ENCODE data around the gene EVI5. TPM values are rescaled to one million over a fixed set of nuclear protein-coding genes. Genes with fewer than 3 reads are reported as not detected.
A peak's percentile ranks its signal among the peaks of the same experiment; 100 is the strongest.

Gene EVI5
- total RNA-seq, 1 donor from 2014 or later = 9.6 TPM

GRCh38 chr1:92483610-92484471, 301.1 kb downstream of the EVI5 start:
- TF ChIP-seq, protein P1, sequence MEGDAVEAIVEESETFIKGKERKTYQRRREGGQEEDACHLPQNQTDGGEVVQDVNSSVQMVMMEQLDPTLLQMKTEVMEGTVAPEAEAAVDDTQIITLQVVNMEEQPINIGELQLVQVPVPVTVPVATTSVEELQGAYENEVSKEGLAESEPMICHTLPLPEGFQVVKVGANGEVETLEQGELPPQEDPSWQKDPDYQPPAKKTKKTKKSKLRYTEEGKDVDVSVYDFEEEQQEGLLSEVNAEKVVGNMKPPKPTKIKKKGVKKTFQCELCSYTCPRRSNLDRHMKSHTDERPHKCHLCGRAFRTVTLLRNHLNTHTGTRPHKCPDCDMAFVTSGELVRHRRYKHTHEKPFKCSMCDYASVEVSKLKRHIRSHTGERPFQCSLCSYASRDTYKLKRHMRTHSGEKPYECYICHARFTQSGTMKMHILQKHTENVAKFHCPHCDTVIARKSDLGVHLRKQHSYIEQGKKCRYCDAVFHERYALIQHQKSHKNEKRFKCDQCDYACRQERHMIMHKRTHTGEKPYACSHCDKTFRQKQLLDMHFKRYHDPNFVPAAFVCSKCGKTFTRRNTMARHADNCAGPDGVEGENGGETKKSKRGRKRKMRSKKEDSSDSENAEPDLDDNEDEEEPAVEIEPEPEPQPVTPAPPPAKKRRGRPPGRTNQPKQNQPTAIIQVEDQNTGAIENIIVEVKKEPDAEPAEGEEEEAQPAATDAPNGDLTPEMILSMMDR (conservative IDR thresholded peaks at IDR 0.05; ENCODE audit: low read depth, low read length) = no peak
- DNase-seq (ENCODE audit: low read depth) = no peak
- no peak overlapping the region for H3K4me3 ChIP-seq (ENCODE audit: low read depth, low read length)

- peak overlapping the region; percentile 8 for H3K4me3 ChIP-seq (ENCODE audit: low read depth, low read length)
- TF ChIP-seq, protein P1 (conservative IDR thresholded peaks at IDR 0.05; ENCODE audit: low read depth, low read length) = no peak
- no peak for DNase-seq (ENCODE audit: low read depth)
These were observed 302.0 kb downstream of the EVI5 start for GRCh38 chr1:92482665-92483609.

DNA sequence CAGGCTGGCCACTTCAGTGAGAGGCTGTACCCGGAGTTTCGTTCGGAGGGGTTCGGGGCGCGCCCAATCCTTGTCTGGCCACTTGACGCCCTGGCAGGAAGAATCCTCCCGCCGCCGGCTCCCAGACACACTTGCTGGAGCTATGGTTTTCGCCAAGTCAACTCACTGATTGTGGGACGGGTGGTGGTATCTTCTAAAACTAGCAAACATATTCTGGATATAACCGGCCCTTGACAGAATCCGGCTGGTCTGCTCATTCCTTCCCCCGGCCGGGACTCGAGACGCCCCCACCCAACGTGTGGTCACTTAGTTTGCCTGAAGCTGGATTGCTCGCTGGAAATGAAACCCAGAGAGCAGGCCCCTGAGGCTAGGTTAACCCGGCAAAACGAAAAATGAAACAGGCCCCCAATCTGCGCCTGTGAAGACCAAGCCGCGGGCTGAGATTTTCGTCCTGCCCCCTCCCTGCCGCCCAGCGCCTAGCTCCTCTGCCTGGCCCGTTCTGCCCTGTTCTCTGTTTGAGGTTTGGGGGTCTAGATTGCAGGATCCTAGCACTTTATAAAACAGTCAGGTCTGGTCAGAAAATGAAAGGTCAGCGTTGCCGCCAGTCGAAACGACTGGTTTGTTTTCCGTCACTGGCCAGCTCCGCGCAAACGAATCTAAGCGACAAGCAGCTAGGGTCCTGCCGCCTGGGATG, 302.8 kb downstream of the EVI5 start:
- peak overlapping the region; percentile 8 for H3K4me3 ChIP-seq (ENCODE audit: low read depth, low read length)
- TF ChIP-seq, protein P1 (conservative IDR thresholded peaks at IDR 0.05; ENCODE audit: low read depth, low read length) = no peak
- DNase-seq (ENCODE audit: low read depth) = no peak

GRCh38 chr1:92481599-92481925, 303.3 kb downstream of the EVI5 start:
- DNase-seq (ENCODE audit: low read depth) = no peak
- TF ChIP-seq, protein P1 (conservative IDR thresholded peaks at IDR 0.05; ENCODE audit: low read depth, low read length) = no peak
- H3K4me3 ChIP-seq (ENCODE audit: low read depth, low read length) = no peak overlapping the region

DNA sequence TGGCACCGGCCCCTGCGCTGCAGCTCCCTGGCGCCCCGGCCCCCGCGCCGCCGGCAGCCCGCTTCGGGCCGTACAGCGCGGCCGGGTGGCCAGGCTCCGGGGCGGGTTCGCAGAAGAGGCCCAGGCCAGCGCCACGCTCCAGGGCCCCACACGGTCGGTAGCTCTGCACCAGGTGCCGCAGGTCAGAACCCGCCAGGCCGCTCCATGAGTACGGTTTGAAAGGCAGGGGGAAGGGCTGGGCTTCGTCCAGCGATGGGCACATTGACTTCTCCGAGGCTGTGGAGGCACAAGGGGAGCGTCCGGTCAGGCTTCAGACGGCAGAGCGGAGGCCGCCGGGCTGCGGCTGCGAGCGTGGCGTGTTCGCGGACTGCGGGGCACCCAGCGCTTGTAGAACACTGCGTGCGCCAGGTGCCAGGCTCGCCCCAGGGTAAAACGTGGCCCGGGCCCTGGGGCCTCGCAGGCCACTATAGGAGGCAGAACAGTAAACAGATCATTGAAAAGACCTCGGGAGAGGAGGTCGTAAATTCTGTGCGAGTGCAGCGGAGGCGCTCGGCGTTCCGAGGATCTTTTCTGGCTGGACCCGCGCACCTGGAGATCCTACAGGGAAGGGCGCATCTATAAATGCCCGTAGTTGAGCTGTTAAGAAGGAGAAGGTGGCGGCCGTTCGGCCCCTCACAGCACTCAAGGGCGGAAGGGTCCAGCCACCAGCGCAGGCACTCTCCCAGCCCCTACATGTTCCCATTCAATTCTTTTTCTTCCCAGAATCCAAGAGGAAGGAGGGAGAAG, 303.9 kb downstream of the EVI5 start:
- DNase-seq (ENCODE audit: low read depth) = no peak
- TF ChIP-seq, protein P1 (conservative IDR thresholded peaks at IDR 0.05; ENCODE audit: low read depth, low read length) = no peak
- H3K4me3 ChIP-seq (ENCODE audit: low read depth, low read length) = no peak overlapping the region

GRCh38 chr1:92480200-92480812, 304.6 kb downstream of the EVI5 start:
- no peak overlapping the region for H3K4me3 ChIP-seq (ENCODE audit: low read depth, low read length)
- DNase-seq (ENCODE audit: low read depth) = no peak
- TF ChIP-seq, protein P1 (conservative IDR thresholded peaks at IDR 0.05; ENCODE audit: low read depth, low read length) = no peak
